ENCODE results near the gene DAO.
A peak's percentile ranks its signal among the peaks of the same experiment; 100 is the strongest.

DNA sequence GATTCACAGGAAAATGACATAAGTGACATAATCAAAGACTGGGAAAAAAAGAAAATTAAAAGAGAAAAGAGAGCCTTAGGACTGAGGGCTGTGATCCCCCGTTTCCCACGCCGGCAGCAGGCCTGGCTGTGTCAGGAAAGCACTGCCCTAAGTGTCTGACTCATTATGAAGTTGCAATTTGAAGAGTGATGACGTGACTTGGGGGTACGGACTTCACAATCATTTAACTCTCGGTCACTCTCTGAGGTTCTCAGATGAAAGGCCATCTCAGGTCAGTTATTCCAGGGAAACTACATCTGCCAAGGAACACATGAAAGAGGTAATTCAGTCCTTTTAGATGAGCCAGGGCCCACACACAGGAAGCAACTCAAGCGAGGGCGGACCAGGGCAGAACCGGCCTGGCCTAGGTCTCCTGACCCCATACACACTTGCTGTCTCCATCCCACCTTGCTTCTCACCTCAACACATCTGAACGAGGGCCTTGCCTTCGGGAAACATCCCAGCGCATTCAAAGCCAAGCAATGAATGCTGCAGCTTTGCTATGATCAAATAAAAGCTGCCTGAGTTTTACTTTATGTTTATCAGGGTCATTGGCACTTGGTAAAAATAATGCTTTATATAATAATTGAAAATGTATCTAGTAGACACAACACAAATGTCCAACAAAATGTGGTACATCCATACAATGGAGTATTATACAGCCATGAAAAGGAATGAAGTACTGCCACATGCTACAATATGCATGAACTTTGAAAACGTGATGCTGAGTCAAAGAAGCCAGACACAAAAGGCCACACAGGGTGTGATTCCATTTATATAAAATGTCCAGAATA is 25.2 kb upstream of the DAO start:
- peak in 1 of 2 donors; percentile 49 for TF ChIP-seq POLR2A (IDR thresholded peaks at IDR 0.05)
- TF ChIP-seq, protein P1, sequence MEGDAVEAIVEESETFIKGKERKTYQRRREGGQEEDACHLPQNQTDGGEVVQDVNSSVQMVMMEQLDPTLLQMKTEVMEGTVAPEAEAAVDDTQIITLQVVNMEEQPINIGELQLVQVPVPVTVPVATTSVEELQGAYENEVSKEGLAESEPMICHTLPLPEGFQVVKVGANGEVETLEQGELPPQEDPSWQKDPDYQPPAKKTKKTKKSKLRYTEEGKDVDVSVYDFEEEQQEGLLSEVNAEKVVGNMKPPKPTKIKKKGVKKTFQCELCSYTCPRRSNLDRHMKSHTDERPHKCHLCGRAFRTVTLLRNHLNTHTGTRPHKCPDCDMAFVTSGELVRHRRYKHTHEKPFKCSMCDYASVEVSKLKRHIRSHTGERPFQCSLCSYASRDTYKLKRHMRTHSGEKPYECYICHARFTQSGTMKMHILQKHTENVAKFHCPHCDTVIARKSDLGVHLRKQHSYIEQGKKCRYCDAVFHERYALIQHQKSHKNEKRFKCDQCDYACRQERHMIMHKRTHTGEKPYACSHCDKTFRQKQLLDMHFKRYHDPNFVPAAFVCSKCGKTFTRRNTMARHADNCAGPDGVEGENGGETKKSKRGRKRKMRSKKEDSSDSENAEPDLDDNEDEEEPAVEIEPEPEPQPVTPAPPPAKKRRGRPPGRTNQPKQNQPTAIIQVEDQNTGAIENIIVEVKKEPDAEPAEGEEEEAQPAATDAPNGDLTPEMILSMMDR (IDR thresholded peaks at IDR 0.05) = no peak
